NCI-H1105 (cell line): ENCODE results near the gene DDX10.

Experiments
- DNase-seq: peaks from one replicate; lab custom pipeline; 2025; lab: John Stamatoyannopoulos, UW

DDX10 gene

DNA sequence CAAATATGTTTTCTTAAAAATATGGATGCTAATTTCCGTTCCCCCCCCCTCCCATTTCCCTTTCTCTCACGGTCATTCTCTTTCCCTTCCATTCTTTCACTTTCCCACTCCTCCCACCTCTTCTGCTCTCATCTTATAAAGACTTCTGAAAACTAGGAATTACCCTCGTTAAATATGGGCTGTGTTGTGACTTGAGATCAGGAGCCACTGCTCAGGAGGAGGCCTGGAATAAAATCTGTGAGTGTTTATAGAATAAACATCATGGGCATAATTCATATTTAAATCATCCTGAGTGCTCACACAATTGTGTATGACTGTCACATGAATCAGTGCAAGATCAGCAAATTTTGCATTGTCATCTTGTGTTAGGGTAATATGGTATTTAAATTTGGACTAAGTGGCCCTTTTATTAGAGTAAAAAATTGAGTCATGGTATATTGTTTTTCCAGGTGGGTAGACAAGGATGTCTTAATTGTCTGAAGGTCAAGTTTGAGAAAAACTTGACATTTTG, 208.0 kb downstream of the DDX10 start:
- DNase-seq: no peak

- DNase-seq: no peak
These were observed 208.4 kb downstream of the DDX10 start for GRCh38 chr11:108873310-108873709.

DNA sequence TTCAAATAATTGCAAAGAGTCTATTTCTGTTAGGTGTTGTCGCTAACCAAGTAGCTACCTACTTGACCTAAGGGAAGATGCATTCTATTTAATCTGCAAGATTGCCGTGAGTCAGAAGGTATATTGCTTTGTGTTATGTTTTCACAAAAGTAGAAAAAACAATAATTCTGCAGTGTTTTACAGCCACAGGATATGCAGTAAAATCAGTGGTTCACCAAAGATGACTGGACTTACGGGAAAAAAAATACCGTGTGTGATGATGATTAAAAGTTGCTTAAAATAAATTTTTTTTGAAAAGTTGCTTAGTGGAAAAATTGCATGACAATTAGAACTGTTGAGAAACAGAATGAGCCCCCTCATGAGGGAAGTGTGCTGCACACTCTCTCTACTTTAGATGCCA, 209.1 kb downstream of the DDX10 start:
- DNase-seq: no peak

DNA sequence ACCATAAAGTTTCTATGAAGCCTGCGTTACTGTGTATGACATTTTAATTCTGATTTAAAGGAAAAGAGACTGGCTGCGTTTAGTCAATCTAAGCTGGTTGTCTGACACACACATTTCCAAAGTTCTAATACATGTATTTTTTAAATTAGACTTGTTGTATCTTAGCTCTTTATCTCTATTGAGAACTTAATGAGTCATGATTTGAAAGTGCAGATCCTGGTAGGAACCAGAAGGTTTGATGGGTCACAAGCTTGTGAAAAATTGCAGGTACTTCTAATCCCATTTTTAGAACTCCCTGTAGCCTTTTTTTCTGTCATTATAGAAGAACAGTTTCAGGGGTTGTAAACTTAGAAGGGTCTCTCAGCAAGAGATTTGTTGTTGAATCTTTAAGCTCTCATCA, 210.3 kb downstream of the DDX10 start:
- no peak for DNase-seq

DNA sequence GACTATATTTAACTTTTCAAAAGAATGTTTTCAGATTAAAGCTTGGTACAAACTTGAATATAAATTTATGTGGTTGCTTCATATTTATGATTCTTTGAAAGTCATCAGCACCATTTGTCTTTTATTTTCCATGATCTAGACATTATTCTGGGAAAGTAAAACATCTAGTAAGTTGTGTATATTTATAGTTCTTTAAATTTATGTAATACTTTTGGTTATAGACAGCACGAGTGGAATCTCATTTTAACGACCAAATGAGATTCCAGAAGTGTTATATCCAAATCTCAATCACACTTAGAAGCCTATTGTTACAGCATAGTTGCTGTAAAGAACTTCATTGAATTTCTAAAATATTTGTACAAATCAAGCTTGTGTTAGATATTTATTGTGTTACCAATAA, 212.3 kb downstream of the DDX10 start:
- DNase-seq: no peak

- no peak for DNase-seq
These were observed 215.6 kb downstream of the DDX10 start for GRCh38 chr11:108880510-108880909.

DNA sequence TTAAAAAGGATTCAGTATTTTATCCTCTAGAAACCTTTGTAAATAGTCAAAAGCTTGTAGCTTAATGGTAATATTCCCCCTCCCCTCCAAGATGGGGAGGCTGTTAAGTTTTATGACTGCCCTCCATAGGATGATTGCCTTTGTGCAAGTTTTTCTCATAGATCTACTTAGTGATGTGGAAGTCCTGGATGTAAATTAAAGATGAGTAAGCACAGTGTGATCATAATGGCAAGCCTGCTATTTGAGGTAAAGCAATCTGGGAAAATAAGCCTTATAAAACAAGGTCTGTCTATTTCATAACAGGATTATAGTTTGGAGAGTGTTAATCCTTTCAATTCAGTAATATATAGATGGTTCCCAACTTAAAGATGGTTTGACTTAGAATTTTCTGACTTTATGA, 216.3 kb downstream of the DDX10 start:
- no peak for DNase-seq

- no peak for DNase-seq
These were observed 217.5 kb downstream of the DDX10 start for GRCh38 chr11:108882211-108882831.

DNA sequence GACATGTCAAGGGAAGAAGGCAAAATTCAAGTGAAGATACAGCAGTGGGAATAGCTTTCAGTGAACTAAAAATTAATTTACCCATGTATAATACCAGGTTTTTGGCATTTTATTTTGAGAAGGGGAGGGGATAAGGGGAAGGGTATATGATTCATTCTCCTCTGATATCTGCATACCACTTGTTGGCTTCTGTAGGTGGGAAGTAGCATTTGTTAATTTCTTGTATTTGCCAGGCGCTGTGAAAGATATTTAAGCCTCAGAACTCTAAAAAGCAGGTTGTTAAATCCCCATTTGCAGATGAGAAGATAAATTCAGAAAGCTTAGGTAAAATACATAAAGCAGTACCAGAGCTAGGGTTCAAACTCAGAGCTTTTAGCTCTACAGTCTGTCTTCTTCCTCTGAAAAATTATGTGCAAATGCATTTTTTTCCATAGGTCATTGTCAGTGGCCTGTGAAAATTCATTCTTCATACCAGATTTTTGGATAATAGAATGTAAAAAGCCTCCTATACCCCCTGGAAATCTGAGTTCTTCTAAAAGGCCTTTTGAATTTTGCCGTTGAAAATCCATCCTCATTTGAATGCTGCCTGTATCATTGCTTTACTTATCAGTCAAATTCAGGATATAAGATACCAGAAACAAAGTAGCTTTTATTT, 221.3 kb downstream of the DDX10 start:
- DNase-seq: no peak

DNA sequence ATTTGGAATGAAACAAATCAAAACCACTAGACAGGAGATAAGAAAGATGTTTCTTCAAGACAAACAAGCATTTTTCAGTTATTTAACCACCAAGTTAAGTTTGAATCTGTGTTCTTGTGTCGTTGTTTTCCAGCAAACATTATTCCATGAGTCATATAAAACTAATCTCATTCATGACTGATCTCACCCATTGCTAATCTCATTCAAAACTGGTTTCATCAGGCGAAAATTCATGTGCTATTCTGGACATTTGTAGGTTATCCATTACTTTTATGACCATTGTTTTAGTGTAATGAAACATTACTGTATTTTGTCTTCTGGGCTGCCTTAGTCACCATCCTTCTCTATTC, 221.8 kb downstream of the DDX10 start:
- DNase-seq: no peak

DNA sequence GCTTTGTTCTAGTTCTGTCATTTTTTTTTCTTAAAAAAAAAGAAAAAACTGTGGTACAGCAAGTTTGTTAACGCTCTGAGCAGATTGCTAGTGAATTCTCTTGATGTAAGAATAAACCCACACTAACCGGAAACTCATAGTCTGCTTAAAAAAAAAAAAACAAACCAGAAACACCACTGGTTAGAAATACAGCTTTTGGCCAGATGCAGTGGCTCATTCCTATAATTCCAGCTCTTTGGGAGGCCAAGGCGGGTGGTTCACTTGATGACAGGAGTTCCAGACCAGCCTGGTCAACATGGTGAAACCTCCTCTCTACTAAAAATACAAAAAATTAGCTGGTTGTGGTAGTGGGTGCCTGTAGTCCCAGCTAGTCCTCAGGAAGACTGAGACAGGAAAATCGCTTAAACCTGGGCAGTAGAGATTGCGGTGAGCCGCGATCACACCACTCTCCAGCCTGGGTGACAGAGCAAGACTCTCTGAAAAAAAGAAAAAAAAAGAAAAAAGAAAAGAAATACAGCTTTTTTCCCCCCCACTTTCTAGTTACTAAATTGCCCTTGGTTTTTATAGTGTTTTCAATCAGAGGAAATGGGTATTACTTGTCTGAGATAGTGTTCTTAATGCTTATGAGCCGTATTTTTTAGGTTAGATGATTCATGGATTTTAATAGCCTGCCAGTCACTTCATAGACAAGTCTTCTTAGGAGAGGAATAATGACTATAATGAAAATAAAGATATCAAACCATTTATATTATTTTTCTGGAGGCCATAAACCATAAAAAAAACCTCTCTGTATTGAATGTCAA, 222.8 kb downstream of the DDX10 start:
- DNase-seq: no peak

DNA sequence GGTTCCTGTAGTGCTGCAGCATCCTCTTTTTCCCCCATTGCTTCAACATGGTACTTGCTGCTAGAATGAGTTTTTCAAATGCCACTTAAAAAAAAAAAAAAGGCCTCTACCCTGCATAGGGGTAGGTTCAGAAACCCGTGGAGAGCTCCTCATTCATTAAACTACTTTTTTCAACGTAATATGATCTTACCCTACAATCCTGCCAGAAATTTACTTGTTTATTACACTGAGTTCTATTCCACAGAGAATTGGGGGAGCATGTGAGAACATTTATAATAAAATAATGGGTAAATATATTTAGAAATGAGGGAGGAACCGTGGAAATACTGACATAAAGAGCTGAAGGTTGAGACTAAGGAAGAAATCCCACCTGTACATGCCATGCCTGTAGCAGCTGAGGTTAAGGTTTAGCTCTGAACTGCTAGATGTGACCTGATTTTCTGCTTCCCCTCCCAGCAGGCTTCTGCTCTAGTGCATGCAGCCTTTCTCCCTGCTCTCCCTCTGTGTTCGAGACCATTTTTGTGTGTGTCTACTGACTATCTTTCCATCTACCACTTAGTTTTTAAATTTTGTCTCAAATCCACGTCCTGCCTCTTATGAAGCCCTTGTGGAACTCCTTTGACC, 225.7 kb downstream of the DDX10 start:
- DNase-seq: peak; percentile 10

GRCh38 chr11:108891143-108891542, 226.3 kb downstream of the DDX10 start:
- DNase-seq: no peak

DNA sequence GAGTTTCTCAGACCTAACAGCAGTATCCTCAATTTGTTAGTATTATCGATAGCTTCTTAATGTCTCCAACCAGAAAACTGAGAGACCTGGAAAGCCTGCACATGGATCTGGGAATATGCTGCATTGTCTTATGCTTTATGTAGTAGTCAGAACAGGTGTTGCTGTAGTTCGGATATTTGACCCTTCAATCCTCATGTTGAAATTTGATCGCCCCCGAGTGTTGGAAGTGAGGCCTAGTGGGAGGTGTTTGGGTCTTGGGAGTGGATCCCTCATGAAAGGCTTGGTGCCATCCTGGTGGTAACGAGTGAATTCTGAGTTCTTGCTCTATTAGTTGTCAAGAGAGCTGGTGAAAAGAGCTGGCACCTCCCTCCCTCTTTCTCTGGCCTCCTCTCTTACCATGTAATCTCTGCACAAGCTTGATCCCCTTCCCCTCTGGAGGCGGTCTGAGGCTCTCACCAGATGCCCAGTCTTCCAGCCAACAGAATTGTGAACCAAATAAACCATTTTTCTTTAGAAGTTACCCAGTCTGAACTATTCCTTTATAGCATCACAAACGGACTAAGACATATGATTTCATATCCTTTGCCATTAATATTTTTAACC, 227.1 kb downstream of the DDX10 start:
- DNase-seq: no peak

DNA sequence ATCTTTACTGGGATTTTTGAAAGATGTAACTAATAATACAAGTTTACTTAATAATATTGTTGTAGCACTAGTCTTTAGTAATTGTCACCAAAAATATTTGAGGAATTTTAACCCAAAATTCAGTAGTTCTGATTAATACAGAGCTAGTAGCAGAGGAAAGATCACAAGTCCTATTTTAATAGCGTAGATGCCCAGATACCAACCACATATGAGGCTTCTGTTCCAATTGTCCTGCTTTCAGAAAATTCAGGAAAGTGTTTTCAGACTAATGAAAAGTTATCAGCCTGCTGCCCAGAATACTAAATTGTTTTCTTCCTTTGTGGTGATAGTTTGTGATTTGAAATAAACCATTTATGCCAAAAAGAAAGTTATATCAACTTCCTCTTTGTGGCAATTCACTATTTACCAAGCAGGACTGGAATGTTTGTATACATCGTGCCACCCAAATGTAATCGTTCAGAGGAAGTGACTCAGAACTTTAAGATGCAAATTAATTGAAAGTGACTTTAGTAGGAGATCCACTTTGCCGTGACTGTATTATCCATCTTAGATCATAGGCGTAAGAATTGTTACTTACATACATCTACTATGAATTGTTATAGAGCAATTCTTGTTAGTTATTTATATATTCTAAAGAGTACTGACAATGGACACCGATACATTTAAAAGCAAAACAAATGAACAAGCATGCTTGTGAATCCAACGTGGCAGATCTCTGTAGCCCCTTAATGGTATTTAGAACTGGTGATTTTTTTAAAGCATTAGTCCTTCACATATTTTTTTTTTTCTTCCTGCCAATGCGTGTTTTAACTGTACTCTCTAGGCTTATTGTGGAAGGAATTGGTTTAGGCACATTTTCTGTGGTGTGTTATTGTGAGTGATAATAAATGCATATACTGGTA, 231.0 kb downstream of the DDX10 start:
- DNase-seq: no peak

- no peak for DNase-seq
These were observed 232.2 kb downstream of the DDX10 start for GRCh38 chr11:108897071-108897481.

DNA sequence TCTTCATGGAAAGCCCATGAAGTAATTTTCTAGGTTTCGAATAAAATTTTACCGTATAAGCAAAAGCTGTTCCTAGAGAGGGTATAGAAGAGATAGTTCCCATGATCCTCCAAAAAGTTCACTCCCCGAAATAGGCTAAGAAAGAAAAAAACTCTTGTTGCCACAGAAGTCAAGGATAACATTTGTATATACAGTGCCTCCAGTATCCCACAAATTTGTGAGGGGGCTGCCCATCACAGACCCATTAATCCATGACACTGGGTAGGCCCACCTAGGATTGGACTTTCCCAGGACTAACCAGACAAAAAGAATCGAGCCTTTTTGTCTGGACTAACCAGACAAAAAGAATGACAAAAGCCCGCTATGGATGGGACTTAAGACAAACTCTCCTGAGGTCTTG, 233.0 kb downstream of the DDX10 start:
- DNase-seq: no peak

DNA sequence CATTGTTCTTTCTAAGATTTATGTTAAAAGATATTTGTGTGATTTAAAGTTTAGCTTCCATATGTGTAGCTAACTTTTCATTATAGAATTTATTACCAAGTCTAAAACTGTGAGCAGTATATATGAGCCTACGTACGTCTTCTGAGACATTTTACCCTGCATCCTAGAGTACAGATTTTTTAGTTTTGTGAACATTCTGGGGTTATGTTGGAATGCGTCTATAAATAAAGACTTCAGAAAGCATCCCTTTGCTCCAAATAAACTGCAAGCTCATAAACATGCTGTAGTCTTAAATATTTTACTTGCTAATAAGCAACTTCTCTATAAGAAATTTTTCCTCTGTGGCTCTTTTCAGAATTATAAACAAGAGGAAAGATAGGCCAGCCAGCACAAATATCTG, 236.5 kb downstream of the DDX10 start:
- DNase-seq: no peak

DNA sequence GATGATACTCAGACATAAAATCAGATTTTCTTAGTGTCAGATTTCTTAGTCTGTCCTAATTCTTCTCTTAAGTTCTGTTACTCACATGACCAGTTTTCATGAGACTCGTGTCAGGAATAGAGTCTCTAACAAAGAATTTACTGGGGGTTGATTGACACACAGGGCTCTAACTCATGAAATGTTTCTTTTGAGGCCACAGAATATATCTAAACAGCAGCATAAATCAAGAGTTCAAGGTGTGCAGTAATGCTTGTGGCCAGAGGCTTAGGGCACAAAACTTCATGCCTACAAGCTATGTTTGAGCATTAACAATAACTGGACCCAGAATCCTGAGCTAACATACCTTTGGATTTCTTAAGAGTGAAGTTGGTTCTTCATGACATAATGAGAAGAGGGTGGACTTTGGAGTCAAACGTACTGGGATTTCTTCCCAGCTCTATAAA, 237.2 kb downstream of the DDX10 start:
- no peak for DNase-seq

- DNase-seq: no peak
These were observed 239.6 kb downstream of the DDX10 start for GRCh38 chr11:108904480-108904879.

DNA sequence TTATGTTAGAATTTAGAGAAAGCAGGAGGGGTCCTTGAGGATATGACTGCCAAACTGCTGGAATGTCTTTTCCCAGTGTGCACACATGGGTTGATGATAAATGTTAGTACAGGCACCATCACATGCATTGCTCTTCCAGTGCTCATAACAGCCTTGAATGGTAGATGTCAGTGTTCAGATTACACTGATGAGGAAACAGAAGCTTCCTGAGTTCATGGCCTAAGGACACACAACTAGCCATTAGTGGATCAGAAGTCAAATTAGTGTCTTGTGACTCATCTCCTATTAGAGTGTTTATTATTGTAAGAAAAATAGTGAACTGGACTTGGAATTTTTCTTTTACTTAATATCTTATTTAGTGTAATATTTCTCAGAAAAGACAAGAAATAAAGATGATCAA, 241.5 kb downstream of the DDX10 start:
- DNase-seq: no peak
